OCI-LY7 (cell line): Measurements from ENCODE around the gene TMEM165. TPM values are rescaled to one million over a fixed set of nuclear protein-coding genes. Genes with fewer than 3 reads are reported as not detected.

Source experiments
- BruUV-seq: library from RNA; stranded (reverse); fragments of 400-500 nt; replicated peaks from 2 replicates; lab custom pipeline; 2021; lab: Mats Ljungman, UMichigan
- CTCF ChIA-PET: fragments of 300-600 bp; sonication (Branson Sonifier 250); formaldehyde crosslinking; loops from one replicate; lab custom pipeline; 2022; ENCODE audit warnings: antibody characterized with exemption; ENCODE audit not compliant: unreplicated experiment; lab: Charles Lee
- POLR2A ChIA-PET: fragments of 300-600 bp; sonication (Branson Sonifier 250); formaldehyde crosslinking; loops from one replicate; lab custom pipeline; 2022; ENCODE audit warnings: antibody characterized with exemption; lab: Charles Lee
- DNase-seq: peaks from one replicate; pipeline ENCODE4 v3.0.0-alpha.2; 2015; ENCODE audit warnings: low spot score
- H2AFZ ChIP-seq: fragments of 200-600 bp; sonication (generic), shearing (Covaris generic); 2 replicates; pipeline ENCODE4 v1.6.1; 2014; ENCODE audit warnings: mild to moderate bottlenecking, antibody characterized with exemption, low read length, moderate library complexity
- H3K27ac ChIP-seq: fragments of 200-600 bp; sonication (generic); 2 replicates; pipeline ENCODE4 v1.5.1; 2014; ENCODE audit warnings: mixed run types, low read depth, mild to moderate bottlenecking, moderate library complexity, low read length, inconsistent platforms; ENCODE audit not compliant: poor library complexity, severe bottlenecking
- H3K36me3 ChIP-seq: fragments of 200-600 bp; sonication (generic); 2 replicates; pipeline ENCODE4 v1.6.1; 2014; ENCODE audit warnings: mild to moderate bottlenecking, antibody characterized with exemption, low read length, moderate library complexity, mixed read lengths; ENCODE audit not compliant: insufficient read depth
- H3K4me1 ChIP-seq: fragments of 200-600 bp; sonication (generic); 2 replicates; pipeline ENCODE4 v1.5.1; 2014; ENCODE audit warnings: mild to moderate bottlenecking, low read length; ENCODE audit not compliant: insufficient read depth, poor library complexity, severe bottlenecking
- H3K4me2 ChIP-seq: fragments of 200-600 bp; sonication (generic); 2 replicates; pipeline ENCODE4 v1.6.1; 2014; ENCODE audit warnings: mild to moderate bottlenecking, low read length
- H3K4me3 ChIP-seq: fragments of 200-600 bp; sonication (generic); 2 replicates; pipeline ENCODE4 v1.5.1; 2014; ENCODE audit warnings: mild to moderate bottlenecking, low read depth, low read length; ENCODE audit not compliant: poor library complexity, severe bottlenecking
- H3K79me2 ChIP-seq: fragments of 200-600 bp; sonication (generic); 2 replicates; pipeline ENCODE4 v1.6.1; 2016; ENCODE audit warnings: low read depth, mild to moderate bottlenecking, low read length, moderate library complexity, mixed read lengths; ENCODE audit not compliant: insufficient read depth
- H3K9me2 ChIP-seq: fragments of 200-600 bp; sonication (generic); 2 replicates; pipeline ENCODE4 v1.6.1; 2016; ENCODE audit warnings: mild to moderate bottlenecking, low read length, mixed read lengths; ENCODE audit not compliant: insufficient read depth
- H3K9me3 ChIP-seq: fragments of 200-600 bp; sonication (generic); 2 replicates; pipeline ENCODE4 v1.6.1; 2014; ENCODE audit warnings: mild to moderate bottlenecking, mixed run types, low read length, mixed read lengths
- H4K20me1 ChIP-seq: fragments of 200-600 bp; sonication (generic); 2 replicates; pipeline ENCODE4 v1.6.1; 2014; ENCODE audit warnings: mild to moderate bottlenecking, antibody characterized with exemption, low read length, moderate library complexity, mixed read lengths; ENCODE audit not compliant: insufficient read depth
- EZH2phosphoT487 ChIP-seq: fragments of 200-600 bp; sonication (generic); IDR thresholded peaks from 2 replicates; pipeline ENCODE4 v1.6.1; 2018; ENCODE audit warnings: low read depth, borderline replicate concordance, mild to moderate bottlenecking, mixed run types, antibody characterized with exemption, low read length, moderate library complexity, mixed read lengths
- intact Hi-C: fragments of 100-400 bp; cut with micrococcal nuclease; formaldehyde crosslinking; loops from one replicate; pipeline ENCODE4 v1.10.0; 2022; ENCODE audit not compliant: unreplicated experiment
- total RNA-seq, 2 experiments: library from RNA; depleted of rRNA in 1 of 2; stranded (reverse); fragments of >200 nt in 1 of 2; shearing (Covaris generic) in 1 of 2; gene quantifications; 2 replicates each; pipeline ENCODE4 v1.2.3, GENCODE V29; 2014 to 2022
- TF ChIP-seq, protein P1 (sequence below): fragments of 200-600 bp; sonication (generic); conservative IDR thresholded peaks from 2 replicates; pipeline ENCODE4 v1.5.1; 2014; ENCODE audit warnings: mild to moderate bottlenecking, antibody characterized with exemption, low read length, moderate library complexity, mixed read lengths

TMEM165 gene
- total RNA-seq, 2 experiments from 2014 or later: 70.8 to 86.1 TPM

DNA sequence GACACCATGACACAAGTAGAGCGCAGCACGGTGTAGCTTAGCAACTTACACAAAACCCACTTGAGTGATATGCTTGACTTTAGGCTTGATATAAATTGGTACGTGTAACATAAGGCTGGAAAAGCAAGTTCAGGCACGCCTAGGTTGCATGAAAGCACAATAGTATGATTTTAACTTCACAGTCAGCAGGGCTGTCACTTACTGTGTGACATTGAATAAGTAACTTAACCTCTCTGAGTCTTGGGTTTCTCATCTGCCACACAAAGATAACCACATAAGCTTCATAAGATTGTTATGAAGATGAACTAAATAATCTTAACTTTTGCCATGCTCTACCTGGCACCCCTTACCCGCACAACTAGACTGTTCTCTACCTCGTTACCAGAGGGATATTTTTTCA, 40.2 kb upstream of the TMEM165 start:
- Histone ChIP-seq H3K9me3 (peaks cover 3% of the 10 kb centered on the region; the same call in 1 of the 2 replicates), H3K79me2 (no peaks in the 10 kb centered on the region), H3K36me3 (peaks cover 11% of the 10 kb centered on the region; the same call in 1 of the 2 replicates), H2AFZ (no peak overlapping the region), H3K4me3 (no peak overlapping the region), H3K4me1 (peaks cover 13% of the 10 kb centered on the region), H3K27ac (no peak overlapping the region), H4K20me1 (no peaks in the 10 kb centered on the region), H3K9me2 (no peaks in the 10 kb centered on the region), H3K4me2 (no peak overlapping the region)
- DNase-seq: no peak
- POLR2A ChIA-PET: interaction anchor here (2.1 kb wide), 1 partner anchor 10 kb away, joined by 7 read pairs; the partner anchor contains the start of gene SRD5A3
- intact Hi-C loops: no loop called here
- TF ChIP-seq, protein P1, sequence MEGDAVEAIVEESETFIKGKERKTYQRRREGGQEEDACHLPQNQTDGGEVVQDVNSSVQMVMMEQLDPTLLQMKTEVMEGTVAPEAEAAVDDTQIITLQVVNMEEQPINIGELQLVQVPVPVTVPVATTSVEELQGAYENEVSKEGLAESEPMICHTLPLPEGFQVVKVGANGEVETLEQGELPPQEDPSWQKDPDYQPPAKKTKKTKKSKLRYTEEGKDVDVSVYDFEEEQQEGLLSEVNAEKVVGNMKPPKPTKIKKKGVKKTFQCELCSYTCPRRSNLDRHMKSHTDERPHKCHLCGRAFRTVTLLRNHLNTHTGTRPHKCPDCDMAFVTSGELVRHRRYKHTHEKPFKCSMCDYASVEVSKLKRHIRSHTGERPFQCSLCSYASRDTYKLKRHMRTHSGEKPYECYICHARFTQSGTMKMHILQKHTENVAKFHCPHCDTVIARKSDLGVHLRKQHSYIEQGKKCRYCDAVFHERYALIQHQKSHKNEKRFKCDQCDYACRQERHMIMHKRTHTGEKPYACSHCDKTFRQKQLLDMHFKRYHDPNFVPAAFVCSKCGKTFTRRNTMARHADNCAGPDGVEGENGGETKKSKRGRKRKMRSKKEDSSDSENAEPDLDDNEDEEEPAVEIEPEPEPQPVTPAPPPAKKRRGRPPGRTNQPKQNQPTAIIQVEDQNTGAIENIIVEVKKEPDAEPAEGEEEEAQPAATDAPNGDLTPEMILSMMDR: no peak
- TF ChIP-seq EZH2phosphoT487: no peak
- no TSS peak for BruUV-seq
- CTCF ChIA-PET: no interaction called here

DNA sequence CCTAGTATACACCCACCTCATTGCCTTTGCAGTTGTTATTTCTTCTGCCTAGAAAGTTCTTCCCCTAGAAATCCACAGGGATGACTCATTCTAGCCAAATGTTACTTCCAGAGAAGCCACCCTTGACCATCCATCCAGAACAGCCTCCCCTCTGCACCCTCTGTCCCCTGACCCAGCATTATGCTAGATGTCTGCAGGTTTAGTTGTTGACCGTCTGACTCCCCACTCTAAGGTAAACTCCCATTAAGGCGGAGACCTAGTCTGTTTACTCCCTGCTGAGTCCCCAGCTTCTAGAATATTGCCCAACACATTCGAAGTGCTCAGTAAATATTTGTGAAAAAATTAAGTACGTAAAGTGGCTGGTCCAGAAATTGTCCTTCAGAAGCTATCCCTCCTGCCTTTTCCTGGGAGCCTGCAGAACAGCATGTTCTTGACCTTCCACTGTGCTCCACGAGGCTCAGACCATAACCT, 38.7 kb upstream of the TMEM165 start:
- POLR2A ChIA-PET: no interaction called here
- TF ChIP-seq EZH2phosphoT487: no peak
- TF ChIP-seq, protein P1: no peak
- DNase-seq: no peak
- H3K27ac ChIP-seq: no peak overlapping the region
- H3K79me2 ChIP-seq: no peaks in the 10 kb centered on the region
- H3K36me3 ChIP-seq: peaks cover 11% of the 10 kb centered on the region; the same call in 1 of the 2 replicates
- no peak overlapping the region for H3K4me3 ChIP-seq
- no peak overlapping the region for H2AFZ ChIP-seq
- H3K9me3 ChIP-seq: peaks cover 3% of the 10 kb centered on the region; the same call in 1 of the 2 replicates
- no peaks in the 10 kb centered on the region for H3K9me2 ChIP-seq
- intact Hi-C loops: no loop called here
- no TSS peak for BruUV-seq
- peaks cover 13% of the 10 kb centered on the region for H3K4me1 ChIP-seq
- H3K4me2 ChIP-seq: no peak overlapping the region
- no peaks in the 10 kb centered on the region for H4K20me1 ChIP-seq
- CTCF ChIA-PET: no interaction called here

DNA sequence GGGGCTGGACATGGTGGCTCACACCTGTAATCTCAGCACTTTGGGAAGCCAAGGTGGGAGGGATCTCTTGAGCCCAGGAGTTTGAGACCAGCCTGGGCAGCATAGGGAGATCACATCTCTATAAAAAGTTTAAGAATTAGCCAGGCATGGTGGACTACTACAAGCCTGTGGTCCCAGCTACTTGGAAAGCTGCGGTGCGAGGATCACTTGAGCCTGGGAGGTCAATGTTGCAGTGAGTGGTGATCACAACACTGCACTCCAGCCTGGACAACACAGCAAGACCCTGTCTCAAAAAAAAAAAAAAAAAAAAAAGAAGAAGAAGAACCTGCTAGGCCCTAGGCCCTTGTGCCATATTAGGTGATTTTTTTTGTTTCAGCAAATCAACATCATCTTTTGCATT, 37.5 kb upstream of the TMEM165 start:
- ChIA-PET POLR2A (no interaction called here), CTCF (no interaction called here)
- H4K20me1 ChIP-seq: no peaks in the 10 kb centered on the region
- no peak overlapping the region for H3K27ac ChIP-seq
- intact Hi-C loops: no loop called here
- TF ChIP-seq EZH2phosphoT487: no peak
- TF ChIP-seq, protein P1: no peak
- no peaks in the 10 kb centered on the region for H3K9me3 ChIP-seq
- H3K4me3 ChIP-seq: no peak overlapping the region
- peak overlapping the region; percentile 69; the same call in 1 of the 2 replicates for H2AFZ ChIP-seq
- peaks cover 4% of the 10 kb centered on the region; the same call in 1 of the 2 replicates for H3K36me3 ChIP-seq
- no peak for DNase-seq
- no peaks in the 10 kb centered on the region for H3K9me2 ChIP-seq
- H3K4me2 ChIP-seq: peak overlapping the region; percentile 67; the same call in 1 of the 2 replicates
- H3K79me2 ChIP-seq: no peaks in the 10 kb centered on the region
- H3K4me1 ChIP-seq: peaks cover 15% of the 10 kb centered on the region
- BruUV-seq: no TSS peak
